ENCODE results near the gene ZNF518B. TPM values are rescaled to one million over a fixed set of nuclear protein-coding genes. Genes with fewer than 3 reads are reported as not detected.

The ZNF518B gene, protein sequence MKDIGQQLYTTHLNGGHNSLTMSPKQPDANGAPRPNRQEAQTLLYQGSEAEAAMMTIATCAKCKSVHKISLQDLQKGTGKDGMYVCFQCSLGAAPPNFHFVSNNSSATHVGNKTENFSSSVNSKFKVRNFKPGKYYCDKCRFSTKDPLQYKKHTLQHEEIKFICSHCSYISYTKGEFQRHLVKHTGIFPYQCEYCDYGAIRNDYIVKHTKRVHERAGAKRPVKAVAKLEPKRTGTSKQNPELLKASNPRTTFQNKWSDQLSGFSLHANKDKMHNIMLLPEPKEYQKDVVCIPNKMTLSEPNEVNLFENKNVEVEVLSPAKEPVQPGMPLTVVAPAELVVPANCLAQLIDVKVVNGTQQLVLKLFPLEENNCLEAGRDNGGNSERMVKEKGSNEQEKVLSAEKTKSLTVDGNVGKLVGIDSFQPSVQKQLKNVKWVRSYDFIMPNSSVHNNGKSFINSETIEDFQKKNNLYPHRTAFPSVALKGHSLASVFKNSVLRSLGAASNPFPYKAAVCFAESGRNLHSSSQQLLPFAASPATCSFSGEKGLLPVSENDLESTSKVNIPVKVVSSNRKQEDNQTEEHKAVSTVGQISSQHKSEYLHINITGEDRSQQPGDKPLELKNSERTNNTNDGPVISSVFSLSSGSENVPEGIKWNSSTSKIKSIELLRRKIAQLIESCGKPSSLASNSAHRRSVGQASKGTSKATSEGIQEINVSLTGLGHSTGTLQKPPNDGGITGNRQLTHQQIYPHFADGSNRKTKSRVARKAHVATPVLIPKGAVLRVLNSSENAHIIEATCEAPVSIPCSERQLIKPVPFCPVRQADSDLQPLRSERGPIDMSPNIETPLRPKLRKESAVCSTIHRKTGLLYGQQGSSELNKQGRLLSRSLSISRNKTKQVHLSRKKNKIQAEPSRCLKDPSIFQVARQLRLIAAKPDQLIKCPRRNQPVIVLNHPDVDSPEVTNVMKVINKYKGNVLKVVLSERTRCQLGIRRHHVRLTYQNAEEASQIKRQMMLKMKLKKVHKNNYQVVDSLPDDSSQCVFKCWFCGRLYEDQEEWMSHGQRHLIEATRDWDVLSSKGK
- total RNA-seq: 30.5 and 40.3 TPM in 2 replicates

DNA sequence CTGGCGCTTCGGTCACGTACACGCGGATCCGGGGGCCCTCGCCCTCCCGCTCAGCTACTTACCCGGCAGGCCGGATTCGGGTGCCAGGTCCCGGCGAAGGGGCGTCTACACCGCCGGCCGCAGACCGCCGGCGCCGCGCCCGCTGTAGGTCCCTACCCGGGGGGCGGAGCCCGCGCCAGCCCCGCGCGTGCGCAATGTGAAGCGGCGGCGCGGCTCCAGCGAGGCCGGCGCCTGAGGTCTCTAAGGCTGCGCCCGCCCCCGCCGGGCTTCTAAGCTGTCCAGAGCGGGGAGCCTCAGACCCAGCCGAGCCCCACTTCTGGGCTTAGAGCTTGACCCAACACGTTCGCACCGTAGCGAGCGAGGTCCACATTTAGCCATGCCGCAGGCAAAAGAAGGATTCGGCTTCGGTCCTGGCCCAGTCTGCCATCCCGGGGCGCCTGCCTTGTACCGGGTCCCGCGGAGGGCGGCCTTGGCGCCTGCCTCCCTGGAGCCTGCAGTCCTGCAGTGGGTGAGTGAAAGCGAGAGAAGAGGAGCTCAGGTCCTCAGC, at the start of gene ZNF518B:
ZNF518B (minus strand) TSS at position 172 of the 547 bp plus-strand sequence. CDS start 11,098 bp downstream, outside the sequence.
- FAIRE-seq (no peak), DNase-seq (ENCODE audit: low read depth) (peak; percentile 42)
- H3K36me3 ChIP-seq (ENCODE audit: control insufficient read depth, insufficient read depth, low read length): peaks cover 6% of the 10 kb centered on the region
- H3K27me3 ChIP-seq (ENCODE audit: control insufficient read depth, insufficient read depth, low read length): peaks cover 6% of the 10 kb centered on the region
- TF ChIP-seq, protein P1, sequence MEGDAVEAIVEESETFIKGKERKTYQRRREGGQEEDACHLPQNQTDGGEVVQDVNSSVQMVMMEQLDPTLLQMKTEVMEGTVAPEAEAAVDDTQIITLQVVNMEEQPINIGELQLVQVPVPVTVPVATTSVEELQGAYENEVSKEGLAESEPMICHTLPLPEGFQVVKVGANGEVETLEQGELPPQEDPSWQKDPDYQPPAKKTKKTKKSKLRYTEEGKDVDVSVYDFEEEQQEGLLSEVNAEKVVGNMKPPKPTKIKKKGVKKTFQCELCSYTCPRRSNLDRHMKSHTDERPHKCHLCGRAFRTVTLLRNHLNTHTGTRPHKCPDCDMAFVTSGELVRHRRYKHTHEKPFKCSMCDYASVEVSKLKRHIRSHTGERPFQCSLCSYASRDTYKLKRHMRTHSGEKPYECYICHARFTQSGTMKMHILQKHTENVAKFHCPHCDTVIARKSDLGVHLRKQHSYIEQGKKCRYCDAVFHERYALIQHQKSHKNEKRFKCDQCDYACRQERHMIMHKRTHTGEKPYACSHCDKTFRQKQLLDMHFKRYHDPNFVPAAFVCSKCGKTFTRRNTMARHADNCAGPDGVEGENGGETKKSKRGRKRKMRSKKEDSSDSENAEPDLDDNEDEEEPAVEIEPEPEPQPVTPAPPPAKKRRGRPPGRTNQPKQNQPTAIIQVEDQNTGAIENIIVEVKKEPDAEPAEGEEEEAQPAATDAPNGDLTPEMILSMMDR (IDR thresholded peaks at IDR 0.05; ENCODE audit: insufficient read depth, low read length, severe bottlenecking): no peak
- peak within 1 kb of the TSS; percentile 59 for H3K4me3 ChIP-seq (ENCODE audit: low read depth, low read length)

DNA sequence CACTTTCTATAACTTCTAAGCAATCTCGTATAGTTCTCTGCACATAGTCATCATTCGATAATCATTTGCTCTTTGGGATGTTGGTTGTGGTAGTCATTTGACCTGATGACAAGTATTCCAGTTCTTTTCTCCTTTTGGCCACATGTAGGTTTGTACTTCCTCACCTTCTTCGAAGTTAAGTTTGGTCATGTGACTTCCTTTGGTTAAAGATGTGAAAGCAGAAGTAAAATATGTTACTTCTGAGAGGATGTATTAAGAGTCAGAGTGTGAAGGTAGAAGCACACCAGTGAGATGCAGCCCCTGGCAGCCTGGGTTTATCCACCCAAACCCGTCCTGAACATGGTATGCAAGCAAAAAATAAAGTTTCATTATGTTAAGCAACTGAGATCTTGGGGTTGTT, 48.9 kb upstream of the ZNF518B start:
- Histone ChIP-seq H3K27me3 (ENCODE audit: control insufficient read depth, insufficient read depth, low read length) (no peaks in the 10 kb centered on the region), H3K4me3 (ENCODE audit: low read depth, low read length) (no peak overlapping the region), H3K36me3 (ENCODE audit: control insufficient read depth, insufficient read depth, low read length) (no peaks in the 10 kb centered on the region)
- FAIRE-seq (no peak), DNase-seq (ENCODE audit: low read depth) (no peak)
- TF ChIP-seq, protein P1 (IDR thresholded peaks at IDR 0.05; ENCODE audit: insufficient read depth, low read length, severe bottlenecking): no peak

- TF ChIP-seq, protein P1 (IDR thresholded peaks at IDR 0.05; ENCODE audit: insufficient read depth, low read length, severe bottlenecking): no peak
- H3K27me3 ChIP-seq (ENCODE audit: control insufficient read depth, insufficient read depth, low read length): no peaks in the 10 kb centered on the region
These were observed 47.4 kb upstream of the ZNF518B start for GRCh38 chr4:10504570-10505179.

DNA sequence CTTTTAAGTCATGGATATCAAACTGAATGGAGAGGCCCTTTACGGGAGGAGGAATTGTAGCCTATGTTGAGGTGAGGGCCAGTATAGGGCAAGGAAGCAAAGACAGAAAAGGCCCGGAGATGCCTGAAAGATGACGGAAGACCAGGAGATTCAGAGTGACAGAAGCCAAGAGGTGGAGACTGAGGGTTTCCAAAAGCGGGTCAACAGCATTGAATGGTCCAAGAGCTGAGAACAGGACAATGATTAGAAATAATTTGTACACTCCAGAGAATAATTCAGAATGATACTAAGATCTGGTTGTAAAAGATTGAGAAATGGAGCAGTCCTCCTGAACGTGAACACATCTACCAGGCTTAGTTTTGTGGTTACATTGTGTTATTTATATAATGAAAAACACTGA, 45.5 kb upstream of the ZNF518B start:
- FAIRE-seq: no peak
- Histone ChIP-seq H3K4me3 (ENCODE audit: low read depth, low read length) (no peak overlapping the region), H3K36me3 (ENCODE audit: control insufficient read depth, insufficient read depth, low read length) (no peaks in the 10 kb centered on the region), H3K27me3 (ENCODE audit: control insufficient read depth, insufficient read depth, low read length) (no peaks in the 10 kb centered on the region)
- TF ChIP-seq, protein P1 (IDR thresholded peaks at IDR 0.05; ENCODE audit: insufficient read depth, low read length, severe bottlenecking): no peak
- no peak for DNase-seq (ENCODE audit: low read depth)

More at GRCh38 chr4:10504570-10505179, 47.4 kb upstream of the ZNF518B start:
- no peak for FAIRE-seq
- H3K4me3 ChIP-seq (ENCODE audit: low read depth, low read length): no peak overlapping the region
- DNase-seq (ENCODE audit: low read depth): no peak
- no peaks in the 10 kb centered on the region for H3K36me3 ChIP-seq (ENCODE audit: control insufficient read depth, insufficient read depth, low read length)

DNA sequence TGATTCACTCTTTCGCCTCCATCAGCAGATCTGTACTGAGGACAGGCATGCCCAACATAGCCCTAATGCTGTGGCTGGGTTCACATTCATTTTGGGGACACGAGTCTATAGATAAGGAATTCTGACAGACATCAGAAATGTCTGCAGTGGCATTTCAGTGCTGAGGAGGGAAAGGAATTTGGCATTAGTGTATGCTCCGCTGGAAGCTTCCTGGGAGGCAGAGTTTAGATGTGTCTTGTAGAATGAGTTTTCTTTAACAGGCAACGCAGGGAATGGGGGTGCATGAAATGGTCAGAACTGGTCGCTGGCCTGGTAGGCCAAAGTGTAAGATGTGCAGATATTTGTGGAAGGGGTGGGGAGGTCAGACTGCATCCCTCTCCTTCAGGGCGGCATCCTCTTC, 43.5 kb upstream of the ZNF518B start:
- no peak overlapping the region for H3K4me3 ChIP-seq (ENCODE audit: low read depth, low read length)
- no peaks in the 10 kb centered on the region for H3K36me3 ChIP-seq (ENCODE audit: control insufficient read depth, insufficient read depth, low read length)
- TF ChIP-seq, protein P1 (IDR thresholded peaks at IDR 0.05; ENCODE audit: insufficient read depth, low read length, severe bottlenecking): no peak
- no peaks in the 10 kb centered on the region for H3K27me3 ChIP-seq (ENCODE audit: control insufficient read depth, insufficient read depth, low read length)
- DNase-seq (ENCODE audit: low read depth) (no peak), FAIRE-seq (no peak)

Data from bronchial epithelial cell (primary cell).